Measurements from ENCODE around the gene PLPP3. TPM values are rescaled to one million over a fixed set of nuclear protein-coding genes. Genes with fewer than 3 reads are reported as not detected.

PLPP3 gene
- total and polyA plus RNA-seq, 2 of the 8 experiments (the other 6 are each of a cell fraction or from before 2014, with no cell fraction given): 33.2 to 42.0 TPM

- TF ChIP-seq, protein P1, sequence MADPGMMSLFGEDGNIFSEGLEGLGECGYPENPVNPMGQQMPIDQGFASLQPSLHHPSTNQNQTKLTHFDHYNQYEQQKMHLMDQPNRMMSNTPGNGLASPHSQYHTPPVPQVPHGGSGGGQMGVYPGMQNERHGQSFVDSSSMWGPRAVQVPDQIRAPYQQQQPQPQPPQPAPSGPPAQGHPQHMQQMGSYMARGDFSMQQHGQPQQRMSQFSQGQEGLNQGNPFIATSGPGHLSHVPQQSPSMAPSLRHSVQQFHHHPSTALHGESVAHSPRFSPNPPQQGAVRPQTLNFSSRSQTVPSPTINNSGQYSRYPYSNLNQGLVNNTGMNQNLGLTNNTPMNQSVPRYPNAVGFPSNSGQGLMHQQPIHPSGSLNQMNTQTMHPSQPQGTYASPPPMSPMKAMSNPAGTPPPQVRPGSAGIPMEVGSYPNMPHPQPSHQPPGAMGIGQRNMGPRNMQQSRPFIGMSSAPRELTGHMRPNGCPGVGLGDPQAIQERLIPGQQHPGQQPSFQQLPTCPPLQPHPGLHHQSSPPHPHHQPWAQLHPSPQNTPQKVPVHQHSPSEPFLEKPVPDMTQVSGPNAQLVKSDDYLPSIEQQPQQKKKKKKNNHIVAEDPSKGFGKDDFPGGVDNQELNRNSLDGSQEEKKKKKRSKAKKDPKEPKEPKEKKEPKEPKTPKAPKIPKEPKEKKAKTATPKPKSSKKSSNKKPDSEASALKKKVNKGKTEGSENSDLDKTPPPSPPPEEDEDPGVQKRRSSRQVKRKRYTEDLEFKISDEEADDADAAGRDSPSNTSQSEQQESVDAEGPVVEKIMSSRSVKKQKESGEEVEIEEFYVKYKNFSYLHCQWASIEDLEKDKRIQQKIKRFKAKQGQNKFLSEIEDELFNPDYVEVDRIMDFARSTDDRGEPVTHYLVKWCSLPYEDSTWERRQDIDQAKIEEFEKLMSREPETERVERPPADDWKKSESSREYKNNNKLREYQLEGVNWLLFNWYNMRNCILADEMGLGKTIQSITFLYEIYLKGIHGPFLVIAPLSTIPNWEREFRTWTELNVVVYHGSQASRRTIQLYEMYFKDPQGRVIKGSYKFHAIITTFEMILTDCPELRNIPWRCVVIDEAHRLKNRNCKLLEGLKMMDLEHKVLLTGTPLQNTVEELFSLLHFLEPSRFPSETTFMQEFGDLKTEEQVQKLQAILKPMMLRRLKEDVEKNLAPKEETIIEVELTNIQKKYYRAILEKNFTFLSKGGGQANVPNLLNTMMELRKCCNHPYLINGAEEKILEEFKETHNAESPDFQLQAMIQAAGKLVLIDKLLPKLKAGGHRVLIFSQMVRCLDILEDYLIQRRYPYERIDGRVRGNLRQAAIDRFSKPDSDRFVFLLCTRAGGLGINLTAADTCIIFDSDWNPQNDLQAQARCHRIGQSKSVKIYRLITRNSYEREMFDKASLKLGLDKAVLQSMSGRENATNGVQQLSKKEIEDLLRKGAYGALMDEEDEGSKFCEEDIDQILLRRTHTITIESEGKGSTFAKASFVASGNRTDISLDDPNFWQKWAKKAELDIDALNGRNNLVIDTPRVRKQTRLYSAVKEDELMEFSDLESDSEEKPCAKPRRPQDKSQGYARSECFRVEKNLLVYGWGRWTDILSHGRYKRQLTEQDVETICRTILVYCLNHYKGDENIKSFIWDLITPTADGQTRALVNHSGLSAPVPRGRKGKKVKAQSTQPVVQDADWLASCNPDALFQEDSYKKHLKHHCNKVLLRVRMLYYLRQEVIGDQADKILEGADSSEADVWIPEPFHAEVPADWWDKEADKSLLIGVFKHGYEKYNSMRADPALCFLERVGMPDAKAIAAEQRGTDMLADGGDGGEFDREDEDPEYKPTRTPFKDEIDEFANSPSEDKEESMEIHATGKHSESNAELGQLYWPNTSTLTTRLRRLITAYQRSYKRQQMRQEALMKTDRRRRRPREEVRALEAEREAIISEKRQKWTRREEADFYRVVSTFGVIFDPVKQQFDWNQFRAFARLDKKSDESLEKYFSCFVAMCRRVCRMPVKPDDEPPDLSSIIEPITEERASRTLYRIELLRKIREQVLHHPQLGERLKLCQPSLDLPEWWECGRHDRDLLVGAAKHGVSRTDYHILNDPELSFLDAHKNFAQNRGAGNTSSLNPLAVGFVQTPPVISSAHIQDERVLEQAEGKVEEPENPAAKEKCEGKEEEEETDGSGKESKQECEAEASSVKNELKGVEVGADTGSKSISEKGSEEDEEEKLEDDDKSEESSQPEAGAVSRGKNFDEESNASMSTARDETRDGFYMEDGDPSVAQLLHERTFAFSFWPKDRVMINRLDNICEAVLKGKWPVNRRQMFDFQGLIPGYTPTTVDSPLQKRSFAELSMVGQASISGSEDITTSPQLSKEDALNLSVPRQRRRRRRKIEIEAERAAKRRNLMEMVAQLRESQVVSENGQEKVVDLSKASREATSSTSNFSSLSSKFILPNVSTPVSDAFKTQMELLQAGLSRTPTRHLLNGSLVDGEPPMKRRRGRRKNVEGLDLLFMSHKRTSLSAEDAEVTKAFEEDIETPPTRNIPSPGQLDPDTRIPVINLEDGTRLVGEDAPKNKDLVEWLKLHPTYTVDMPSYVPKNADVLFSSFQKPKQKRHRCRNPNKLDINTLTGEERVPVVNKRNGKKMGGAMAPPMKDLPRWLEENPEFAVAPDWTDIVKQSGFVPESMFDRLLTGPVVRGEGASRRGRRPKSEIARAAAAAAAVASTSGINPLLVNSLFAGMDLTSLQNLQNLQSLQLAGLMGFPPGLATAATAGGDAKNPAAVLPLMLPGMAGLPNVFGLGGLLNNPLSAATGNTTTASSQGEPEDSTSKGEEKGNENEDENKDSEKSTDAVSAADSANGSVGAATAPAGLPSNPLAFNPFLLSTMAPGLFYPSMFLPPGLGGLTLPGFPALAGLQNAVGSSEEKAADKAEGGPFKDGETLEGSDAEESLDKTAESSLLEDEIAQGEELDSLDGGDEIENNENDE (IDR thresholded peaks at IDR 0.05; ENCODE audit: insufficient replicate concordance, low read length): no peak
- TF ChIP-seq SRF (IDR thresholded peaks at IDR 0.05; ENCODE audit: low read depth, low read length) (no peak), ATF3 (IDR thresholded peaks at IDR 0.05; ENCODE audit: insufficient read depth, low read depth, low read length) (no peak), EZH2 (IDR thresholded peaks at IDR 0.05; ENCODE audit: low read depth, low read length, severe bottlenecking) (no peak), TCF12 (IDR thresholded peaks at IDR 0.05; ENCODE audit: low read depth, low read length) (no peak), POU5F1 (IDR thresholded peaks at IDR 0.05; ENCODE audit: low read depth, low read length) (no peak), SIN3A (conservative IDR thresholded peaks at IDR 0.05 in 1 of 2, IDR thresholded peaks at IDR 0.05 in 1 of 2; ENCODE audit: low read depth in 1 of 2, low read length in 2 of 2) (no peak), E2F6 (IDR thresholded peaks at IDR 0.05) (no peak), SIRT6 (IDR thresholded peaks at IDR 0.05; ENCODE audit: low read length) (no peak), SAP30 (IDR thresholded peaks at IDR 0.05; ENCODE audit: insufficient read depth, insufficient replicate concordance, low read length) (no peak)
Observed at GRCh38 chr1:56591909-56592308, 12.5 kb upstream of the PLPP3 start (continued).

All from H1 (cell line).